Small intestine (tissue), 7 donors: Measurements from ENCODE around the gene ANKRD13A. TPM values are rescaled to one million over a fixed set of nuclear protein-coding genes. Genes with fewer than 3 reads are reported as not detected.
"Not testable (repeated sequence)": the region's sequence is repeated elsewhere in the genome, so short reads cannot be mapped to it uniquely, and the experiment has no call there.

Source experiments
- DNase-seq, 2 donors: peaks; one replicate each; pipeline versions ENCODE4 v3.0.0 to v3.0.0-alpha.2; 2013
- FAIRE-seq: peaks from 2 replicates; lab custom pipeline; 2012; peaks lifted over from hg19 to GRCh38; lab: Jason Lieb, UNC
- H3K27ac ChIP-seq, 3 donors: one replicate each; pipeline ENCODE4 v1.5.1; 2013; ENCODE audit warnings: low read length in 2 of 3, mild to moderate bottlenecking in 2 of 3, control low read depth in 1 of 3, inconsistent platforms in 1 of 3, low read depth in 1 of 3, moderate library complexity in 1 of 3
- H3K27me3 ChIP-seq, 3 donors: one replicate each; pipeline ENCODE4 v1.6.1; 2013; ENCODE audit warnings: low read length in 3 of 3, inconsistent platforms in 1 of 3; ENCODE audit not compliant: control insufficient read depth in 3 of 3, insufficient read depth in 3 of 3
- H3K36me3 ChIP-seq, 3 donors: one replicate each; pipeline ENCODE4 v1.6.1; 2013; ENCODE audit warnings: low read length in 3 of 3, inconsistent platforms in 1 of 3, low read depth in 1 of 3, mild to moderate bottlenecking in 1 of 3, moderate library complexity in 1 of 3; ENCODE audit not compliant: control insufficient read depth in 3 of 3, insufficient read depth in 2 of 3
- H3K4me1 ChIP-seq, 3 donors: one replicate each; pipeline ENCODE4 v1.6.1; 2013; ENCODE audit warnings: low read length in 2 of 3, inconsistent platforms in 1 of 3, low read depth in 1 of 3, mild to moderate bottlenecking in 1 of 3, moderate library complexity in 1 of 3; ENCODE audit not compliant: control insufficient read depth in 3 of 3, insufficient read depth in 2 of 3
- H3K4me3 ChIP-seq, 3 donors: one replicate each; pipeline ENCODE4 v1.5.1; 2013; ENCODE audit warnings: low read length in 3 of 3, control low read depth in 1 of 3, inconsistent platforms in 1 of 3, low read depth in 1 of 3, mild to moderate bottlenecking in 1 of 3, moderate library complexity in 1 of 3
- H3K9me3 ChIP-seq, 2 donors: one replicate each; pipeline ENCODE4 v1.6.1; 2013; ENCODE audit warnings: low read depth in 1 of 2, low read length in 1 of 2; ENCODE audit not compliant: control insufficient read depth in 2 of 2, insufficient read depth in 1 of 2
- WGBS, 3 donors: extraction: QIAGEN DNeasy Blood & Tissue Kit; methylation state at CpG; one replicate each; pipeline ENCODE4 v1.1.7; 2013; 5-methylcytosine and 5-hydroxymethylcytosine counted together
- polyA plus RNA-seq, 4 donors: library from polyadenylated mRNA; stranded (reverse) in 3 of 4; unstranded in 1 of 4; fragments of 200-250 nt in 3 of 4; fragments of 120-200 nt in 1 of 4; gene quantifications; one replicate each; pipeline versions ENCODE4 v1.2.1 to v1.2.3, GENCODE V29; 2013
- donor health status: healthy with polysubstance abuse.
- donor health status: control.
- donor health status: control.
- donor health status: Bipolar disorder and iron deficiency.
- donor health status: healthy.

The ANKRD13A gene
- polyA plus RNA-seq, 4 donors, result 15.5 to 27.5 (median 21.2) TPM

DNA sequence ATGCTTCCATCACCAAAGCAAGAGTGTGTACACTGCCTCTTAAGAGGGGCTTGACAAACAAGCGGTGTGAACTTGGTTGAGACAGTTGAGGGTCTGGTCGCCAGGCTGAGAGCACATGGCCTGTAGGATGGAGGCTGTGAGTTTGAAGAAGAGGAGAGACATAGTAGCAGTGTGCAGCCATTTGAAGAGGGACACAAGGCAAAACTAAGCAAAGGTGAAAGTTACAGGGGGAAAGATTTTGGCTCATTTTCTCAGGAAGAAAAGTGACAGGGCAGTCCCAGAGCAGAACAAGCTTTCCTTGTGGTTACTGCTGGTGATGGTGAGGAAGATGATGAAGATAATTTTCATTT lies 60.4 kb downstream of the ANKRD13A start:
- H3K4me1 ChIP-seq, result no peaks in the 10 kb centered on the region
- no peak for FAIRE-seq
- H3K27ac ChIP-seq, result no peak overlapping the region
- 84 to 88% (median 87%) methylated on average over 2 of the region's 2 CpGs for WGBS, 3 donors
- no peaks in the 10 kb centered on the region for H3K9me3 ChIP-seq
- H3K4me3 ChIP-seq, result no peak overlapping the region
- H3K36me3 ChIP-seq, result no peaks in the 10 kb centered on the region
- DNase-seq, result no peak
- H3K27me3 ChIP-seq, result peaks cover 0 to 4% (median 0%) of the 10 kb centered on the region in 3 donors

DNA sequence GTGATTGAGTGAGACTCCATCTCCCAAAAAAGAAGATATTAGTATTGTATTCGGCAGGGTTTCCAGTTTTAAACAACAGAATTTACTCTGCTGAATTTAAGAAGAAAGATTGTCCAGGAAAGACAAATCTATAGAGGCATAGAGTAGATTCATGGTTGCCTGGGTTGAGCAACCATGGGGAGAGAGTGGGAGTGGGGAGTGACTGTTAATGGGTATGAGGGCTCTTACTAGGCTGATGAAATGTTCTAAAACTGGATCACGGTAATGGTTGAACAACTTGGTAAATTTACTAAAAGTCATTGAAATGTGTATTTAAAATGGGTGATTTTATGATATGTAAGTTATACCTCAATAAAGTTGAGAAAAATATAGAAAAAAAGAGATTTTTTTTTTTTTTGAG lies 63.0 kb downstream of the ANKRD13A start:
- no peaks in the 10 kb centered on the region for H3K9me3 ChIP-seq
- DNase-seq, result no peak
- FAIRE-seq, result no peak
- 91 to 97% (median 96%) methylated on average over 2 of the region's 2 CpGs for WGBS, 3 donors
- no peak overlapping the region for H3K27ac ChIP-seq
- H3K4me1 ChIP-seq, result no peaks in the 10 kb centered on the region
- no peak overlapping the region for H3K4me3 ChIP-seq
- no peaks in the 10 kb centered on the region for H3K27me3 ChIP-seq
- no peaks in the 10 kb centered on the region for H3K36me3 ChIP-seq

DNA sequence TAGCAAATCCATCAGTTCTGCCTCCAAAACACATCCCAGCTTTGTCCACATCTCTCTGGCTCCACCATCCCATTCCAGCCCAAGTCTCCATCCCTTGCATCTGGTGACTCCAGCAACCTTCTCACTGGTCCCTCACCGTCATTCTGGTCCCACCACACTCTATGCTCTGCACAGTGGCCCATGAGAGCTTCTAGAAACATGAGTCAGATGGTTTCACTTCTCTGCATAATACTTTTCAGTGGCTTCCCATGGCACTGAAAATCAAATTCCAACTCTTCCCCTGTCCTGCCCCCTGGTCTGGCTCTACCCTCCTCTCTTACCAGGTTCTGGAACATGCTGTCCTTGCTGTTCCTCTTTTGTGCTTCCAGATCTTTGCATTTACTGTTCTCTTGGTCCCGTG lies 66.3 kb downstream of the ANKRD13A start:
- H3K27ac ChIP-seq, result no peak overlapping the region
- H3K4me3 ChIP-seq, result no peak overlapping the region
- DNase-seq, result no peak
- no peak for FAIRE-seq
- no peaks in the 10 kb centered on the region for H3K4me1 ChIP-seq
- no peaks in the 10 kb centered on the region for H3K9me3 ChIP-seq
- no peaks in the 10 kb centered on the region for H3K36me3 ChIP-seq
- no peaks in the 10 kb centered on the region for H3K27me3 ChIP-seq
- 77 to 86% (median 80%) methylated on average over 2 of the region's 2 CpGs for WGBS, 3 donors

- no peak for DNase-seq
- WGBS, 3 donors, result 88 to 91% (median 91%) methylated on average over 7 of the region's 7 CpGs
- Histone ChIP-seq H3K9me3 (no peaks in the 10 kb centered on the region), H3K36me3 (no peaks in the 10 kb centered on the region), H3K27ac (no peak overlapping the region), H3K4me1 (no peaks in the 10 kb centered on the region), H3K4me3 (no peak overlapping the region), H3K27me3 (no peaks in the 10 kb centered on the region)
- FAIRE-seq, result no peak
Measured at GRCh38 chr12:110067531-110067930, 68.3 kb downstream of the ANKRD13A start.

DNA sequence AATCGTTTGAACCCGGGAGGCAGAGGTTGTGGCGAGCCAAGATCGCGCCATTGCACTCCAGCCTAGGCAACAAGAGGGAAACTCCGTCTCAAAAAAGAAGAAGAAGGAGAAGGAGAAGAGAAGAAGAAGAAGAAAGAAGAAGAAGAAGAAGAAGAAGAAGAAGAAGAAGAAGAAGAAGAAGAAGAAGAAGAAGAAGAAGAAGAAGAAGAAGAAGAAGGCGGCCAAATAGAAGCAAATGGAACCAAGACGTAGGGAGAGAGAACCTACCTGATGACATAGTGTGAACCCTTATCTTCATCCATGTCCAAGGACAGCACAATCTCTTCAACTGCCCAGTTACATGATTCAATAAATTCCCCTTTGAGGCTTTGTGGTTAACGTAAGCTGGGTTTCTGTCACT lies 68.9 kb downstream of the ANKRD13A start:
- H3K9me3 ChIP-seq, H3K27me3 ChIP-seq, H3K36me3 ChIP-seq, H3K4me1 ChIP-seq, H3K4me3 ChIP-seq, H3K27ac ChIP-seq, FAIRE-seq, DNase-seq: not testable (repeated sequence)
- 85 to 88% (median 88%) methylated on average over 9 of the region's 9 CpGs for WGBS, 3 donors

- no peak overlapping the region for H3K4me3 ChIP-seq
- no peaks in the 10 kb centered on the region for H3K9me3 ChIP-seq
- 97 to 100% (median 97%) methylated on average over 2 of the region's 2 CpGs for WGBS, 3 donors
- H3K4me1 ChIP-seq, result no peaks in the 10 kb centered on the region
- H3K36me3 ChIP-seq, result no peaks in the 10 kb centered on the region
- DNase-seq (no peak), FAIRE-seq (no peak)
- H3K27me3 ChIP-seq, result no peaks in the 10 kb centered on the region
- no peak overlapping the region for H3K27ac ChIP-seq
Measured at GRCh38 chr12:110068654-110069053, 69.4 kb downstream of the ANKRD13A start.

DNA sequence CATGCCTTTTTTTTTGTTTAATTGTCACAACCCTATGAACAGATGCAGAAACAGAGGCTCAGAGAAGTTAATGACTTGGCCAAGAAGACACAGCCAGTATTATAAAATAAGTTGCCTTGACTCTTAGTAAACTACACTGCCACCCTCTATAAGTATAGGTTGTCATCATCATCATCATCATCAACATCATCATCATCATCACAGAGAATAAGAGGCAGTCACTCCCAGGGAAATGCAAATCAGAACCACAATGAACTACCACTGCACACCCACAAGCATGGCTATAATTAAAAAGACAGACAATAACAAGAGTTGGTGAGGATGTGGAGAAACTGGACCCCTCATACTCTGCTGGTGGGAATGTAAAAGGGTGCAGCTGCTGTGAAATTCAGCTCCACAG lies 72.3 kb downstream of the ANKRD13A start:
- H3K4me3 ChIP-seq, result no peak overlapping the region
- H3K9me3 ChIP-seq, result no peaks in the 10 kb centered on the region
- no peaks in the 10 kb centered on the region for H3K4me1 ChIP-seq
- DNase-seq, result no peak
- FAIRE-seq, result no peak
- no peaks in the 10 kb centered on the region for H3K27me3 ChIP-seq
- H3K36me3 ChIP-seq, result no peaks in the 10 kb centered on the region
- no peak overlapping the region for H3K27ac ChIP-seq

- DNase-seq, result no peak
- H3K9me3 ChIP-seq, result no peaks in the 10 kb centered on the region
- H3K4me3 ChIP-seq, result no peak overlapping the region
- WGBS, 3 donors, result 90 to 98% (median 97%) methylated on average over 3 of the region's 3 CpGs
- H3K4me1 ChIP-seq, result no peaks in the 10 kb centered on the region
- no peaks in the 10 kb centered on the region for H3K36me3 ChIP-seq
- H3K27me3 ChIP-seq, result no peaks in the 10 kb centered on the region
- no peak overlapping the region for H3K27ac ChIP-seq
- FAIRE-seq, result no peak
Measured at GRCh38 chr12:110071967-110072366, 72.7 kb downstream of the ANKRD13A start.

DNA sequence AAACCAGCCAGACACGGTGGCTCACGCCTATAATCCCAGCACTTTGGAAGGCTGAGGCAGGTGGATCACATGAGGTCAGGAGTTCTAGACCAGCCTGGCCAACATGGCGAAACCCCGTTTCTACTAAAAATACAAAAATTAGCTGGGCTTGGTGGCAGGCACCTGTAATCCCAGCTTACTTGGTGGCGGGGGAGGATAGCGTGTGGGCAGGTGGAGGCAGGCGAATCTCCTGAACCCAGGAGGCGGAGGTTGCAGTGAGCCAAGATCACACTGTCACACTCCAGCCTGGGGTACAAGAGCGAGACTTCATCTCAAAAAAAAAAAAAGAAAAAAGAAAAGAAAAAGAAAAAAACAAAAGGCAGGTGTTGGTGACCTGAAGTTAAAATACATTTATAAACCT lies 73.4 kb downstream of the ANKRD13A start:
- not testable (repeated sequence) for H3K9me3 ChIP-seq, H3K27me3 ChIP-seq, H3K27ac ChIP-seq, H3K36me3 ChIP-seq, DNase-seq, H3K4me1 ChIP-seq, FAIRE-seq, H3K4me3 ChIP-seq
- WGBS, 3 donors, result 66 to 85% (median 71%) methylated on average over 9 of the region's 9 CpGs
